IMR-90 (cell line): ENCODE results near the gene AKAP8L. TPM values are rescaled to one million over a fixed set of nuclear protein-coding genes. Genes with fewer than 3 reads are reported as not detected.
"Not testable (repeated sequence)": the region's sequence is repeated elsewhere in the genome, so short reads cannot be mapped to it uniquely, and the experiment has no call there.

ENCODE experiments used
- ATAC-seq: fragments of 200-7000 bp; cut with Tn5 transposase; 2 replicates; pipeline ENCODE4 v1.9.1; 2020; ENCODE audit warnings: low read depth, mild to moderate bottlenecking, moderate library complexity
- BruUV-seq: library from RNA; stranded (reverse); fragments of 400-500 nt; replicated peaks from 2 replicates; lab custom pipeline; 2021; lab: Mats Ljungman, UMichigan
- CTCF ChIA-PET: fragments of 300-600 bp; formaldehyde crosslinking; extraction: SDS; loops from one replicate; lab custom pipeline; 2021; ENCODE audit warnings: antibody characterized with exemption; lab: Yijun Ruan, JAX
- POLR2A ChIA-PET: fragments of 300-600 bp; sonication (Branson Sonifier 250); formaldehyde crosslinking; loops from one replicate; lab custom pipeline; 2022; ENCODE audit warnings: antibody characterized with exemption; ENCODE audit not compliant: unreplicated experiment; lab: Charles Lee
- DNase-seq: peaks from one replicate; pipeline ENCODE4 v3.0.0; 2013
- H2AFZ ChIP-seq: replicated peaks from 2 replicates; pipeline ENCODE3; 2013; ENCODE audit warnings: low read length, mild to moderate bottlenecking; ENCODE audit not compliant: poor library complexity
- H2AK5ac ChIP-seq: 2 replicates; pipeline ENCODE4 v1.6.1; 2013; ENCODE audit warnings: low read depth, low read length, inconsistent platforms
- H2AK9ac ChIP-seq: replicated peaks from 2 replicates; pipeline ENCODE3; 2013; ENCODE audit warnings: mild to moderate bottlenecking, low read depth, low read length, moderate library complexity; ENCODE audit not compliant: poor library complexity
- H2BK120ac ChIP-seq: 2 replicates; pipeline ENCODE4 v1.6.1; 2013; ENCODE audit warnings: low read depth, low read length, inconsistent platforms
- H2BK15ac ChIP-seq: 3 replicates; pipeline ENCODE4 v1.6.1; 2013; ENCODE audit warnings: low read depth, low read length, inconsistent platforms
- H2BK20ac ChIP-seq: 2 replicates; pipeline ENCODE4 v1.6.1; 2013; ENCODE audit warnings: low read depth, mild to moderate bottlenecking, inconsistent platforms, low read length, moderate library complexity
- H2BK5ac ChIP-seq: 2 replicates; pipeline ENCODE4 v1.6.1; 2013; ENCODE audit warnings: mild to moderate bottlenecking, low read depth, low read length, inconsistent platforms; ENCODE audit not compliant: poor library complexity, severe bottlenecking
- H3K14ac ChIP-seq: replicated peaks from 2 replicates; pipeline ENCODE4 v1.6.1; 2013; ENCODE audit warnings: low read depth, low read length, inconsistent platforms
- H3K18ac ChIP-seq: 2 replicates; pipeline ENCODE4 v1.6.1; 2013; ENCODE audit warnings: low read depth, low read length, control low read depth
- H3K23ac ChIP-seq: 2 replicates; pipeline ENCODE4 v1.6.1; 2013; ENCODE audit warnings: low read depth, low read length, inconsistent platforms
- H3K27ac ChIP-seq: 2 replicates; pipeline ENCODE4 v1.5.1; 2013; ENCODE audit warnings: mild to moderate bottlenecking, control low read depth, low read length; ENCODE audit not compliant: insufficient read depth
- H3K27me3 ChIP-seq: 2 replicates; pipeline ENCODE4 v1.6.1; 2013; ENCODE audit warnings: low read length; ENCODE audit not compliant: control insufficient read depth, insufficient read depth
- H3K36me3 ChIP-seq: 2 replicates; pipeline ENCODE4 v1.6.1; 2013; ENCODE audit warnings: low read length, mixed read lengths; ENCODE audit not compliant: control insufficient read depth, insufficient read depth
- H3K4ac ChIP-seq: 2 replicates; pipeline ENCODE4 v1.6.1; 2013; ENCODE audit warnings: low read depth, low read length, inconsistent platforms
- H3K4me1 ChIP-seq: 2 replicates; pipeline ENCODE4 v1.6.1; 2013; ENCODE audit warnings: low read length, mixed read lengths; ENCODE audit not compliant: control insufficient read depth, insufficient read depth
- H3K4me2 ChIP-seq: 2 replicates; pipeline ENCODE4 v1.6.1; 2013; ENCODE audit warnings: low read depth, mild to moderate bottlenecking, control low read depth, low read length, moderate library complexity
- H3K4me3 ChIP-seq: 2 replicates; pipeline ENCODE4 v1.5.1; 2013; ENCODE audit warnings: low read depth, mild to moderate bottlenecking, control low read depth, low read length, moderate library complexity; ENCODE audit not compliant: insufficient read depth
- H3K56ac ChIP-seq: 2 replicates; pipeline ENCODE4 v1.6.1; 2013; ENCODE audit warnings: low read length, inconsistent platforms; ENCODE audit not compliant: insufficient read depth; ENCODE audit errors: extremely low read depth
- H3K79me1 ChIP-seq, 2 experiments: 2 replicates each; pipeline ENCODE4 v1.6.1; 2013; ENCODE audit warnings: low read length in 2 of 2, inconsistent platforms in 1 of 2, low read depth in 1 of 2
- H3K9ac ChIP-seq: 2 replicates; pipeline ENCODE4 v1.6.1; 2013; ENCODE audit warnings: low read depth, low read length, control low read depth
- H3K9me1 ChIP-seq: 2 replicates; pipeline ENCODE4 v1.6.1; 2013; ENCODE audit warnings: low read length, inconsistent platforms; ENCODE audit not compliant: insufficient read depth
- H3K9me3 ChIP-seq: 2 replicates; pipeline ENCODE4 v1.6.1; 2013; ENCODE audit warnings: low read length; ENCODE audit not compliant: control insufficient read depth, insufficient read depth
- H4K20me1 ChIP-seq: 2 replicates; pipeline ENCODE4 v1.6.1; 2013; ENCODE audit warnings: low read length, inconsistent platforms; ENCODE audit not compliant: insufficient read depth
- H4K5ac ChIP-seq: 2 replicates; pipeline ENCODE4 v1.6.1; 2013; ENCODE audit warnings: mild to moderate bottlenecking, low read depth, low read length, control low read depth
- H4K8ac ChIP-seq, 2 experiments: 2 replicates each; pipeline ENCODE4 v1.6.1; 2013; ENCODE audit warnings: low read depth in 2 of 2, low read length in 2 of 2, control low read depth in 1 of 2, inconsistent platforms in 1 of 2
- H4K91ac ChIP-seq: 2 replicates; pipeline ENCODE4 v1.6.1; 2013; ENCODE audit warnings: low read depth, low read length, inconsistent platforms; ENCODE audit not compliant: insufficient read depth
- CEBPB ChIP-seq: IDR thresholded peaks from 2 replicates; pipeline ENCODE4 v1.6.1; 2012; ENCODE audit warnings: low read depth, low read length, improper control_type of control experiment
- WGBS, 2 experiments: methylation state at CpG; one replicate each; pipeline versions ENCODE4 v1.1.5 to v1.1.7; 2013; ENCODE audit warnings: missing lambda C conversion rate in 2 of 2; ENCODE audit not compliant: insufficient read length in 1 of 2; ENCODE audit errors: extremely low coverage in 2 of 2; 5-methylcytosine and 5-hydroxymethylcytosine counted together
- dilution Hi-C: fragments of 300-500 bp; cut with HindIII; formaldehyde crosslinking; loops from one replicate; pipeline ENCODE4 v1.14.3; 2018; ENCODE audit warnings: low sequenced_read_pairs; ENCODE audit not compliant: unreplicated experiment
- in situ Hi-C: fragments of 300-500 bp; cut with MboI; formaldehyde crosslinking; loops from 3 replicates; pipeline ENCODE4 v1.14.3; 2019; ENCODE audit warnings: low sequenced_read_pairs, inconsistent platforms, mixed read lengths
- intact Hi-C: fragments of 100-400 bp; cut with micrococcal nuclease; formaldehyde crosslinking; loops from 2 replicates; pipeline ENCODE4 v1.10.0; 2022
- polyA plus RNA-seq, 3 experiments: library from polyadenylated mRNA; depleted of rRNA; stranded (reverse); fragments of >200 nt; gene quantifications; 2 replicates each; pipeline ENCODE4 v1.2.3, GENCODE V29; 2012; ENCODE audit warnings: low replicate concordance in 1 of 3
- total RNA-seq: library from RNA; depleted of rRNA; stranded (reverse); fragments of >200 nt; gene quantifications from 2 replicates; pipeline ENCODE4 v1.2.3, GENCODE V29; 2012

AKAP8L gene
- total and polyA plus RNA-seq, 2 of the 4 experiments (the other 2 are of a cell fraction), result 43.1 to 44.6 TPM

DNA sequence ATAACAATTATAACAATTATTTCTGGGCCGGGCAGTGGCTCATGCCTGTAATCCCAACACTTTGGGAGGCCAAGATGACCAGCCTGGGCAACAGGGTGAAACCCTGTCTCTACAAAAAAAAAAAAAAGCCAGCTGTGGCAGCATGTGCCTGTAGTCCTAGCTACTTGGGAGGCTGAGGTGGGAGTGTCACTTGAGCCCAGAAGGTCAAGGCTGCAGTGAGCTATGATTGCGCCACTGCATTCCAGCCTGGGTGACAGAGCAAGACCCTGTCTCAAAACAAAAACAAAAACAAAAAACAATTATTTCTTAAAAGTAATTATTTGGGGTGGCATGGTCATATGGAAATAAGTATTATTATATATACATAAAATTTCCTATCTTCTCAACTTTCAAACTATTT is 7.4 kb downstream of the AKAP8L start:
- H2BK20ac ChIP-seq, H3K14ac ChIP-seq, H2BK120ac ChIP-seq, H2AFZ ChIP-seq, DNase-seq, H3K4me2 ChIP-seq, H3K56ac ChIP-seq, ATAC-seq, H2AK9ac ChIP-seq, H2AK5ac ChIP-seq, H4K91ac ChIP-seq, BruUV-seq, H4K8ac ChIP-seq, H3K27me3 ChIP-seq, H3K4me3 ChIP-seq, H3K4me1 ChIP-seq, dilution Hi-C loops, H4K5ac ChIP-seq, H3K9ac ChIP-seq, POLR2A ChIA-PET, H2BK5ac ChIP-seq, H3K4ac ChIP-seq, H3K18ac ChIP-seq, H3K9me3 ChIP-seq, H2BK15ac ChIP-seq, H3K23ac ChIP-seq, H3K27ac ChIP-seq: not testable (repeated sequence)
- H3K79me1 ChIP-seq, result peaks cover 18 to 70% of the 10 kb centered on the region in 2 experiments
- intact Hi-C loops (loop anchor here (10.0 kb wide), 1 partner anchor 237 kb away; no protein-coding TSS in a partner anchor), in situ Hi-C loops (loop anchor here (25.0 kb wide), 1 partner anchor 776 kb away; the partner anchor contains the start of genes AP1M1 and FAM32A)
- CTCF ChIA-PET, result interaction anchor here (0.6 kb wide), 1 partner anchor 8 kb away, joined by 5 read pairs; no protein-coding TSS in a partner anchor
- H3K36me3 ChIP-seq, result peaks cover 22% of the 10 kb centered on the region
- WGBS, 2 experiments, result no CpG with 5 or more reads among the region's 2 CpGs
- H3K9me1 ChIP-seq, result peaks cover 12% of the 10 kb centered on the region
- 0 out of 2 replicates have a peak, but pooled peaks have one; percentile 25 for TF ChIP-seq CEBPB
- peaks cover 81% of the 10 kb centered on the region for H4K20me1 ChIP-seq
